Stimulated activated CD4-positive, alpha-beta T cell treated with anti-CD3 and anti-CD28 coated beads, Interleukin-15, amount 100 ng/mL, for 48 hours (primary cell): ENCODE data around the gene ALDH18A1.
"Not testable (repeated sequence)": the region's sequence is repeated elsewhere in the genome, so short reads cannot be mapped to it uniquely, and the experiment has no call there.

ENCODE experiments used
- DNase-seq, 2 donors: peaks; one replicate each; pipeline ENCODE4 v3.0.0-alpha.2; 2020; ENCODE audit warnings: low read depth in 2 of 2

Gene ALDH18A1

GRCh38 chr10:95656291-95657164 lies at the start of gene ALDH18A1:
Gene ALDH18A1, minus strand, starts transcription at chr10:95656711. Its CDS starts 3,334 bp downstream, at chr10:95653377.
- peak; percentile 82 to 85 for DNase-seq

DNA sequence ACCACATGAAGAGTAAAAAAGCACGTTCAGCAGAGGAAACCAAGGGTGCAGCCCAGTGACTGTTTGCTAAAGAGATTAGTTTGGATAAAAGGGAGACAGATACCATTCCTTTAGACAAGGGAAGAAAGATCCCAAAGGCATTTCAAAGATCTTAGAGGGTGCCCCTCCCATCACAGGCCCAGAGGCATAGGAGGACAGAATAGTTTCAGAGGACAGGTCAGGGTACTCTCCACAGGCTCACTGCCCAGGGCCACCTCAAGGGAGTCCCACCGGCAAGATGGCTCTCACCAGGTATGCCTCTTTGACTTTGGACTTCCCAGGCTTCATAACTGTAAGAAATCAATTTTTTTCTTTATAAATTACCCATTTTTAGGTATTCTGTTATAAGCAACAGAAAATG lies 41.9 kb upstream of the ALDH18A1 start:
- DNase-seq, result no peak

DNA sequence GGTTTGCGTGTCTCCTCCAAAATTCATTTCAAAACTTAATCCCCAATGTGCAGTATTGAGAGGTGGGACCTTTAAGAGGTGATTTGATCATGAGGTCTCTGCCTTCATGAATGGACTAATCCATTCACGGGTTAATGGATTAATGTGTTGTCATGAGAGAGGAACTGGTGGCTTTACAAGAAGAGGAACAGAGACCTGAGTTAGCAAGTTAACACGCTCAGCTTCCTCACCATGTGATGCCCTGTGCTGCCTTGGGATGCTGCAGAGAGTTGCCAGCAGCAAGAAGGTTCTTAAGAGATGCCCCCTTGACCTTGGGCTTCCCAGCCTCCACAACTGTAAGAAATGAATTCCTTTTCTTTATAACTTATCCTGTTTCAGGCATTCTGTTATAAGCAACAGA lies 40.9 kb upstream of the ALDH18A1 start:
- no peak for DNase-seq

DNA sequence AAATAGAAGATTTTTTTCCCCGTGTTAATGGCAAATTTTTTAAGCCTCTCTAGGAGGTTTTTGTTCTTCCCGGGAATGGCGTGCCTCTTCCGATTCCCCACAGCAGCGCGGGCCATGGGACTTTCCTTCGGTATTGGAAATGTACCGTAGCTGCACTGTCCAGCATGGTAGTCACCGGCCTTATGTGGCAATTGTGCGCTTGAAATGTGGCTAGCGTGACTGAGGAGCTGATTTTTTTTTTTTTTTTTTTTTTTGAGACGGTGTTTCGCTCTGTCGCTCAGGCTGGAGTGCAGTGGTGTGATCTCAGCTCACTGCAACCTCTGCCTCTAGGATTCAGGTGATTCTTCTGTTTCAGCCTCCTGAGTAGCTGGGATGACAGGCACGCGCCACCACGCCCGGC lies 38.2 kb upstream of the ALDH18A1 start:
- no peak for DNase-seq

GRCh38 chr10:95693668-95694534 lies 37.4 kb upstream of the ALDH18A1 start, which contains the start of gene TCTN3:
Gene TCTN3, minus strand, starts transcription at chr10:95693927. Its CDS starts 28 bp downstream, at chr10:95693899.
- DNase-seq, result peak; percentile 94 to 96

GRCh38 chr10:95693071-95693667 lies 36.7 kb upstream of the ALDH18A1 start:
- no peak for DNase-seq

- no peak for DNase-seq
Measured at GRCh38 chr10:95691281-95691680, 34.8 kb upstream of the ALDH18A1 start.

GRCh38 chr10:95688648-95689047 lies 32.1 kb upstream of the ALDH18A1 start:
- no peak for DNase-seq

DNA sequence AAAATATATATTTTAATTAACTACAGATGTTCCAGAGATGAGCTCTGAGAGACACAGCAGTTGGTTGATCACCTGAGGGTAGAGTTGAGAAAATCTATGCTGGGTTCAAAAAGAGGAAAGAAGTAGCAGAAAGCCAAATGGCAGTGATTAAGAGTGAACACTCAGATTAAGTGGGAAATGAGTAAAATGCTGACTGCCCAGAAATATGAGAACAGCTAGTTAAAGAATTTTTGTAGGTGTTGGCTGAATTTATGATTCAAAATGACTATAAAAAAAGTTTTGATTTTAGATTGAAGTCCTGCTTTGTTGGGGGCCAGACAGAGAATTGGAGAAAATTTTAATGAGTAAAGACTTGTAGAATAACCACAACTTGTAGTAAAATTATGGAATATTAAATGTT lies 27.5 kb upstream of the ALDH18A1 start:
- DNase-seq, result no peak

GRCh38 chr10:95675403-95676116 lies 19.0 kb upstream of the ALDH18A1 start:
- DNase-seq, result no peak

DNA sequence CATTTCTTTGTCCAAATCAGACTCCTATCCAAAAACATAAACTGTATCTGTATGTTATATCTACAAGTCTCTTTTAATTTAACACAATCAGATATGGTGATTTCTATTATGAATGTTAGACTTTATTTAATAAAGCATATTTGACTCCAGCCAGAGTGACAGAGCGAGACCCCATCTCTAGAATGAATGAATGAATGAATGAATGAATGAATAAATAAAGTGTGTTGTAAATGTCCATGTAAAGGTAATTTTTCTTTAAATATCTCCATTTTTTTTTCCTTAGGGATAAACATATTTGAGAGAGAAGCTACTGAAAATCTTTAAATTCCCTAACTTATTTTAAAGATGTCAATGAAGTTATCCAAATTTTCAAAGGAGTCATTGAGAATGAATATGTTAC lies 18.1 kb upstream of the ALDH18A1 start:
- no peak for DNase-seq

DNA sequence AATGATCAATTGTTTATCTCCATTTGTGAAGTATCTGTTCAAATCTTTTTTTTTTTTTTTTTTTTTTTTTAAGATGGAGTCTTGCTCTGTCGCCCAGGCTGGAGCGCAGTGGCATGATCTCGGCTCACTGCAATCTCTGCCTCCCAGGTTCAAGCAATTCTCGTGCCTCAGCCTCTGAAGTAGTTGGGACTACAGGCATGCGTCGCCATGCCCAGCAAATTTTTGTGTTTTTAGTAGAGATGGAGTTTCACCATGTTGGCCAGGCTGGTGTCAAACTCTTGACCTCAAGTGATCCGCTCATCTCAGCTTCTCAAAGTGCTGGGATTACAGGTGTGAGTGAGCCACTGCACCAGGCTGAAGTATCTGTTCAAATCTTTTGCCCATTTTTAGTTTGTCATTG lies 16.1 kb upstream of the ALDH18A1 start:
- DNase-seq, result not testable (repeated sequence)

GRCh38 chr10:95664543-95664942 lies 8.0 kb upstream of the ALDH18A1 start:
- DNase-seq, result no peak

DNA sequence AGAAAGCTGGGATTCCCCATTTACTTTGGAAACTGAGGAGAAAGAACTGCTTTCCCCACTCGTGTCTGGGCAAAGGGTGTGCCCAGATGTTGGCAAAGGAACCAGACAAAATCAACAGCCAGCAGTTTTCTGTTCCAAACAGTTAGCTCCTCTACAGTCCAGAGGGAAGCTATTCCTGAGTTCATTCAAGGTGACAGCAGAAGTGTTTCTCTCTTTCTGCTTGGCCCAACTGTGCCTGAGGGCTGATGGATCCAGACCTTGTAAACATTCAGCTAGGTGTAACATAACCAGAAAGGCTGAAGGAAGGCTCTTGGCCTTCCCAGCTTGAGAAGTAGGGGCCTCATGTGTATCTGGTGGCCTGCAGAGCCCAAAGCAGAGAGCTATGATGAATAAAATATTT lies 7.0 kb upstream of the ALDH18A1 start:
- no peak for DNase-seq

DNA sequence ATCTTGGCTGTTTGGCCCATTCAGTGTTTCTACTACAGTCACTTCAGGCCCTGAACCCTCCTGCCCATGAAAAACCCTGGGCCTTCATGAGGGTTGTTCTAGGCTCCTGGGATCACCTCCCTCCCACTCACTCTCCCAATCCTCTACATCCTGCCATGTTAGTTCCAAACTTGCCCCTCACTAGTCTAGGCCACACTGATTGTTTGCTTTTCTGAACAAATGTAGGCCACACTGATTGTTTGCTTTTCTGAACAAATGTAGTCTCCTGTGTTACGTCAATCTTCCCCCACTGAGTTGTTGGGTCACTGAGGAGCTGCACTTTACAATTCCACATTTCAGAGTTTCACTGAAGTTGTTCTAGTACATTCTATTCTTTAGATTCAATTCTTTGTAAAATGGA lies 5.3 kb upstream of the ALDH18A1 start:
- no peak for DNase-seq

DNA sequence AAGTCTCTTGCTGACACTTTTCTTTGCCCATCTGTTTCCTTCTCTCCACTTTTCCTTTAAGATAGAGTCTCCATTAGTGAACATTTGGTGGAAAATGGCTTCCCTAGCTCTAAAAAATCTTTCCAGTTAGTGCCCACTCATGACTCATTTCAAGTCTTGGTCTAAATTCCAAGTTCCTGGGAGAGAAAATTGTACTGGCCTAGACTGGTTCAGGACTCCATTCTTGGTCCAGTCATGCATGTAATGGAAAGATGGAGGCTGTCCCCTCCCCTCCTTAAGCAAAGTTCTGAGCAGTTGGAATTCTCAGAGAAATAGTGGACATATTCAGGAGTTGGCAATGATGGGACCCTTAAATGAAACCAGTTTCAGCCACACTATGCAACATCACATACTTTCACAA lies 3.8 kb upstream of the ALDH18A1 start:
- no peak for DNase-seq

DNA sequence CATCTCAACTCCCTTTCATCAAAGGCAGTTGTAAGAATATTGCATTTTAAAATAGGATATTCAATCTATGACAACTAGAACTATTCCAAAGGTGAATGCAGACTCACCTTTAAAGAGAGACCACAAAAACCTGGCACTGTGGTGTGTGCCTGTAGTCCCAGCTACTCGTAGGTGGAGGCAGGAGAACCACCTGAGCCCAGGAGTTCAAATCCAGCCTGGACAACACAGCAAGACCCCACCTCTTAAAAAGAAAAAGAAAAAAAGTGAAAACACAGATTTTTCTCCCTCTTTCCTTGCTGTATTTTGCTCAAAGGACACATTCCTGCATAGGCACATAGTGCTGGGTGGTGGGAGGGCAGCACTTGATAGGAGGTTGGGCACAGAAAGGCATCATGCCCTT lies 739 bp upstream of the ALDH18A1 start:
- no peak for DNase-seq

- no peak for DNase-seq
Measured at GRCh38 chr10:95655571-95656290, 780 bp downstream of the ALDH18A1 start.

DNA sequence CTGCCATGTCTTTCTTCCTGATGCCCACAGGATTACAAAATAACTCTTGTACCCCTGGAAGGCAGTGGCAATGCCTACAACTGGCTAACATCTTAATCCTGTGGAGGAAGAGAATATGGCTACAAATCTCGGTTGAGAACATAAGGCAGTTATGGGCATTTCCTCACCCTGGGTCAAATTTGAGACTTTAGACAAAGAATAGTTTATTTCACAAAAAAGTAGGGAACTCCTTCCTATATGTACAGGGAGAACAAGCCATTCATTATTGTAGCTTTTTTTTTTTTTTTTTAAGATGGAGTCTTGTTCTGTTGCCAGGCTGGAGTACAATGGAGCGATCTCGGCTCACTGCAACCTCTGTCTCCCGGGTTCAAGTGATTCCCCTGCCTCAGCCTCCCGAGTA lies 2.6 kb downstream of the ALDH18A1 start:
- no peak for DNase-seq

DNA sequence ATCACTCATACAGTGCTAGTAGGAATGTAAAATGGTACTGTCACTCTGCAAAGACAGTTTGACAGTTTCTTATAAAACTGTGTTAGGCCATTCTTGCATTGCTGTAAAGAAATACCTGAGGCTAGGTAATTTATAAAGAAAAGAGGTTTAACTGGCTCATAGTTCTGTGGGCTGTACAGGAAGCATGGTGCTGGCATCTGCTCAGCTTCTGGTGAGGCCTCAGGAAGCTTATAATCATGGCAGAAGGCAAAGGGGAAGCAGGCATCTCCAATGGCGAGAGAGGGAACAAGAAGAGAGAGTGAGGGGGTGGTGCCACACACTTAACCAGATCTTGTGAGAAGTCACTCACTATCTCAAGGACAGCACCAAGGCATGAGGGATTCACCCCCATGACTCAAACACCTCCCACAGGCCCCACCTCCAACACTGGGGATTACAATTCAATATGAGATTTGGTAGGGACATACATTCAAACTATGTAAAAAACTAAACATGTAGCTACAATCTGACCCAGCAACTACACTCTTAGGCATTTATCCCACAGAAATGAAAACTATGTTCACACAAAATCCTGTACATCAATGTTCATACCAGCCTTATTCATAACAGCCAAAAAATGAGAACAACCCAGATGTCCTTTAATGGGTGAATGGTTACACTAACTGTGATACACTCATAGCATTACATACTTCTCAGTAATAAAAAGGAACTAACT lies 5.0 kb downstream of the ALDH18A1 start:
- no peak for DNase-seq
